ENCODE results near the gene XDH. TPM values are rescaled to one million over a fixed set of nuclear protein-coding genes. Genes with fewer than 3 reads are reported as not detected.

XDH gene
- total RNA-seq, 1 experiment from 2014 or later: 7.7 TPM

DNA sequence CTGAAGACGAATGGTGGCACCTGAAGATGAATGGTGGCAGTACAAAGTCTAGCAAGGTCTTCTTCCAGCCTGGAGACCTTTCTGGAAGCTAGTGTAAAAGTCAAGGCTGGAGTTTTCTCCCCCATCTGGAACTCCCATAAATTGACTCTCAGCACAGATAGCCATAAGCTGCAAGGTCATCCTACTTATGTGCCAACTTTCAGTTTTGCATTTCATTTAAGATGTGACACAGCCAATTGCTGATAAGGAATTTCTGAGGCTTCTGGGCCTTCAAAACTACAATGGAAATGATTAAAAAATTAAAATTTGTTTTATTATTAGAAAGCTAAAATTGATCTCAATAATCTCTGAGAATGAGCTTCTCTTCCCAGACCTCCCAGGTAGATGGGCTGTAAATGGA lies 10.2 kb downstream of the XDH start:
- Histone ChIP-seq H3K36me3 (ENCODE audit: low read depth) (peaks cover 28% of the 10 kb centered on the region), H3K9me2 (ENCODE audit: insufficient read depth) (no peaks in the 10 kb centered on the region), H3K4me2 (no peak overlapping the region), H3K27me3 (ENCODE audit: insufficient read depth, low read depth) (no peaks in the 10 kb centered on the region), H3F3A (ENCODE audit: insufficient read depth, low read depth) (peaks cover 19% of the 10 kb centered on the region), H3K27ac (no peak overlapping the region), H4K20me1 (ENCODE audit: insufficient read depth) (no peaks in the 10 kb centered on the region), H3K9me3 (ENCODE audit: insufficient read depth, low read depth) (0 out of 2 replicates have a peak, but pooled peaks cover under 1% of the 10 kb centered on the region), H3K79me2 (ENCODE audit: low read depth) (0 out of 2 replicates have a peak, but pooled peaks cover 9% of the 10 kb centered on the region), H2AFZ (no peak overlapping the region), H3K4me3 (no peak overlapping the region), H3K4me1 (replicated peaks; ENCODE audit: insufficient read depth) (peaks cover 35% of the 10 kb centered on the region)
- ChIA-PET CTCF (no interaction called here), POLR2A (ENCODE audit: unreplicated experiment) (no interaction called here)
- TF ChIP-seq CTCF (conservative IDR thresholded peaks at IDR 0.05) (no peak), EZH2 (IDR thresholded peaks at IDR 0.05; ENCODE audit: low read depth) (no peak)
- no peak for DNase-seq
- intact Hi-C loops (cut with micrococcal nuclease; ENCODE audit: unreplicated experiment): no loop called here
- no TSS peak for BruUV-seq (replicated peaks)

DNA sequence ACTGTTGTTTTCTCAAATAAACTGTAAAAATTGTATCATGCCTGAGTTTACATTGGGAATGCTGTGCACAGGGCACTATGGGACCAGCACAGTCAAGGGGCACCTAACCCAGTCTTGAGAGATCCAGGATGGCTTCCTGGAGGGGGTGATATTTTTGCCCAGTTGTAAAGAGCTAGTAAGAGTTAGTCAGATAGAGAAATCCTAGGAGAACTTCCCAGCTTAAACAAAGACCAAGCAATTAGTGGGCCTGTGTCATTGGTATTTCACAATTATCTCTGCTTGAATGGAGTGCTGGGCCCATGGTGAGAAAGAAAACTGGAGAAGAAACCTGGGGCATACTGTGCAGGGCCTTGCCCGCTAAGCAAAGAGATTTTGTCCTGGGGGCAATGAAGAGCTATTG lies 12.2 kb downstream of the XDH start:
- Histone ChIP-seq H3K4me2 (peak overlapping the region; percentile 42), H3K9me3 (ENCODE audit: insufficient read depth, low read depth) (no peaks in the 10 kb centered on the region), H3K27ac (peak overlapping the region; percentile 86), H4K20me1 (ENCODE audit: insufficient read depth) (no peaks in the 10 kb centered on the region), H3K4me1 (replicated peaks; ENCODE audit: insufficient read depth) (peaks cover 35% of the 10 kb centered on the region), H3K4me3 (no peak overlapping the region), H3K27me3 (ENCODE audit: insufficient read depth, low read depth) (no peaks in the 10 kb centered on the region), H2AFZ (no peak overlapping the region), H3F3A (ENCODE audit: insufficient read depth, low read depth) (peaks cover 19% of the 10 kb centered on the region), H3K79me2 (ENCODE audit: low read depth) (no peaks in the 10 kb centered on the region), H3K9me2 (ENCODE audit: insufficient read depth) (no peaks in the 10 kb centered on the region), H3K36me3 (ENCODE audit: low read depth) (peaks cover 29% of the 10 kb centered on the region)
- intact Hi-C loops (cut with micrococcal nuclease; ENCODE audit: unreplicated experiment): no loop called here
- BruUV-seq (replicated peaks): no TSS peak
- ChIA-PET CTCF (interaction anchor here (1.0 to 1.2 kb wide), 2 partner anchors 12 to 47 kb away, joined by 4 to 8 read pairs; partner anchors contain the start of gene XDH), POLR2A (ENCODE audit: unreplicated experiment) (no interaction called here)
- DNase-seq: peak in 1 of 2 experiments; percentile 67
- no peak for TF ChIP-seq EZH2 (IDR thresholded peaks at IDR 0.05; ENCODE audit: low read depth)
- TF ChIP-seq CTCF (conservative IDR thresholded peaks at IDR 0.05): no peak

DNA sequence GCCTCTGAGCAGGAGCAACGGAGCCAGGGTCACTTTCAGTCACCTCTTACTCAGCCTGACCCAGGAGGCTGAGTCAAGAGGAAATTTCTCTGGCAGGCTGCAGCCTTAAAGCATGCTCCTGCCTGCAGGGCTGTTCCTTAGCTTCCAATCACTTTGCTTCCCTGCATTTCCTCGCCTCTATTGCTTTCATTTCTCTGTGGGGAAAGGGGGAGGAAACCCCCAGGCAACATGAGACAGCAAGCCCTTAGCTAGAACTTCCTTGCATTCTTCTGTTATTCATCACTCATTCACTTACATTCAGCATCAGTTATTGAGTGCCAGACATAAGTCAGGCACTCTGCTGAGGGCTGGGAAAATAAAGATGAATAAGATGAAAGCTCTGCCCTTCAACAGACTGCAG lies 13.0 kb downstream of the XDH start:
- Histone ChIP-seq H3K9me3 (ENCODE audit: insufficient read depth, low read depth) (no peaks in the 10 kb centered on the region), H3K79me2 (ENCODE audit: low read depth) (no peaks in the 10 kb centered on the region), H3K36me3 (ENCODE audit: low read depth) (peaks cover 29% of the 10 kb centered on the region), H2AFZ (no peak overlapping the region), H3K4me3 (no peak overlapping the region), H3K9me2 (ENCODE audit: insufficient read depth) (no peaks in the 10 kb centered on the region), H3K27me3 (ENCODE audit: insufficient read depth, low read depth) (no peaks in the 10 kb centered on the region), H3K27ac (peak overlapping the region; percentile 86), H3F3A (ENCODE audit: insufficient read depth, low read depth) (peaks cover 19% of the 10 kb centered on the region), H4K20me1 (ENCODE audit: insufficient read depth) (no peaks in the 10 kb centered on the region), H3K4me1 (replicated peaks; ENCODE audit: insufficient read depth) (peaks cover 35% of the 10 kb centered on the region), H3K4me2 (peak overlapping the region; percentile 42)
- intact Hi-C loops (cut with micrococcal nuclease; ENCODE audit: unreplicated experiment): loop anchor here (1.0 kb wide), 1 partner anchor 17 kb away; no protein-coding TSS in a partner anchor
- ChIA-PET POLR2A (ENCODE audit: unreplicated experiment) (interaction anchor here (0.6 to 0.7 kb wide), 4 partner anchors 13 to 1187 kb away, joined by 3 to 12 read pairs (median 4); partner anchors contain the start of gene XDH), CTCF (interaction anchor here (0.7 to 1.2 kb wide), 2 partner anchors 12 to 13 kb away, joined by 3 to 4 read pairs; partner anchors contain the start of gene XDH)
- TF ChIP-seq CTCF (conservative IDR thresholded peaks at IDR 0.05): no peak
- no peak for TF ChIP-seq EZH2 (IDR thresholded peaks at IDR 0.05; ENCODE audit: low read depth)
- BruUV-seq (replicated peaks): no TSS peak
- peak; percentile 83 to 99 for DNase-seq
